Lower leg skin (tissue), 3 donors: ENCODE data around the gene CPA5.

Source experiments
- CTCF ChIP-seq, 3 donors: fragments of 450-650 bp; IDR thresholded peaks; one replicate each; pipeline ENCODE4 v1.5.1; 2016; ENCODE audit warnings: antibody characterized with exemption in 3 of 3, mild to moderate bottlenecking in 3 of 3, moderate library complexity in 2 of 3
- POLR2A ChIP-seq, 2 donors: fragments of 450-650 bp; IDR thresholded peaks; one replicate each; pipeline ENCODE4 v1.6.1; 2016 to 2017; ENCODE audit warnings: antibody characterized with exemption in 2 of 2, mild to moderate bottlenecking in 1 of 2, moderate library complexity in 1 of 2

DNA sequence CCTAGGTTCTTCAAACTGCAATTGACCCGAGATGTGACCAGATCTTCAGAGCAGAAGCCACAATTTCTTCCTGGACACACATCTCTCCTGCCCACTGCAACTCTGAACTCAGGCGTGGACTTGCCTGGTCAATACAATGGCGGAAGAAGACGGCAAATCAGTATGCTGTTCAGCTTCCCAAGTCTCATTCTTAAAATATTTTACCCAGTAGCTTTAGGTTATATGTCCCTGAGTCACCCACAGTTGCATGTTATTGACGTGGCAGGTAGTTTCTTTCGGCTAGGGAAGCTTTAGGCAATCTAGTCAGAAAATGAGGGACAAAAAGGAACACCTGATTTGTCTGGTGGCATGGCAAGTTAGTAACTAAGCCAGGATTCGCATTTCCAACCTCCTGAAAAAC lies 73.7 kb downstream of the CPA5 start:
- no peak for TF ChIP-seq CTCF (IDR thresholded peaks at IDR 0.05)
- no peak for TF ChIP-seq POLR2A (IDR thresholded peaks at IDR 0.05)
